ENCODE measurements around the gene MICU1.

The MICU1 gene

GRCh38 chr10:72329290-72330068 lies 296.4 kb downstream of the MICU1 start:
- no peak for TF ChIP-seq CTCF (IDR thresholded peaks at IDR 0.05)

- no peak for TF ChIP-seq CTCF (IDR thresholded peaks at IDR 0.05)
Observed at GRCh38 chr10:72328829-72329204, 297.1 kb downstream of the MICU1 start.

DNA sequence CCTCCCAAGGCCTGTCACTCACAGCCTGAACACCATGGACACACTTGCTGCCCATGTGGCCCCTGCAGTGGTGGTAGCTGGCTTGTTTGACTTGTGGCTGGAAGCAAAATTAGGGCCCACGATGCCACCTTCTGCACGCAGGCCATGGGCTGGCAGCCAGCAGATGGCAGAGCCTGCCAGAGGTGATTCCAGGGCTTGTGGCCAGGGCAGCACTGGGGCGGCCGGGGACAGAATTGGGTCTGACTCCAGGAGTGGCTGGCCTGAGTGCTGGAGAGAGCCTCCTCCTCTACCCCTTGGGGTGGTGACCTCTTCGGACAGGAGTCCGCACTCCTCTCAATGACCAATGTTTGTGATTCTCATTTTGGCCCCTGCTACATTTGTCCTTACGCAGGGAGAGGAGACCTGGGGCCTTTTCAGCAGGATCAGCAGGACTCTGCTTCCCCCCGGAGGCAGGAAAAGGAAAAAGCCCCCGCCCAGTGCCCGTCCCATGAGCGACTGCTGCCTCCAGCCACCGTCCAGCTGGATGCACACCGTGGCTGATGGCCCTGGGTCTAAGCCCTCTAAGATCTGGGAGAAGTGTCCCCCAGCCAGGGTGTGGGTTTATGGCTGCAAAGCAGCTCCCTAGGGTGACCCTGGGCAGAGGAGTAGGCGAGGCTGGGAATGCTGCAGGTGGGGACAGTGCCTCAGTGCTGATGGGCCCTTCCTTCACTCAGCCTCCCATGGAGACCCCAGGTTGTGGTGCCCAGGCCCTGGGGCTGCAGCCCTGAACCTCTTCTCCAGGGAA lies 297.6 kb downstream of the MICU1 start:
- peak; percentile 65 for TF ChIP-seq CTCF (IDR thresholded peaks at IDR 0.05)

DNA sequence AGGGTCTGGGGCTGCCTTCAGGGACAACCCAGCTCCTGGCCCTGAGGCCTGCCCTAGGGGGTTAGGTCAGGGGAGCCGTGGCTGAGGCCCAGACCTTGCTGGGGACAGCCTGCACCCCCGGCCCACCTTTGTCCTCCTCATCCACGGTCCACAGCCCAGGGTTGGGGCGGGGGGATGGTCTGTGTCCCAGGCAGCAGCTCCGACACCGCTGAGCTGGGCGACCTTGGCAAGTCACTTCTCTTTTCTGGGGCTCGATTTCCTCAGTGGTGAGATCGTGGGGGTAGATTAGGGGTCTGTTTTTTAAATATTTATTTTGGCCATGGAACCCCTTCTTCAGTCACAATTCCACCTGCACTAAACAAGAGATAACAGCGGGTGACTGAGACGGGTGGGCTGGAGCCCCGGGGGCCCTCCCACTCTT lies 302.1 kb downstream of the MICU1 start:
- no peak for TF ChIP-seq CTCF (IDR thresholded peaks at IDR 0.05)

GRCh38 chr10:72323108-72323749 lies 302.6 kb downstream of the MICU1 start:
- TF ChIP-seq CTCF (IDR thresholded peaks at IDR 0.05) = no peak

DNA sequence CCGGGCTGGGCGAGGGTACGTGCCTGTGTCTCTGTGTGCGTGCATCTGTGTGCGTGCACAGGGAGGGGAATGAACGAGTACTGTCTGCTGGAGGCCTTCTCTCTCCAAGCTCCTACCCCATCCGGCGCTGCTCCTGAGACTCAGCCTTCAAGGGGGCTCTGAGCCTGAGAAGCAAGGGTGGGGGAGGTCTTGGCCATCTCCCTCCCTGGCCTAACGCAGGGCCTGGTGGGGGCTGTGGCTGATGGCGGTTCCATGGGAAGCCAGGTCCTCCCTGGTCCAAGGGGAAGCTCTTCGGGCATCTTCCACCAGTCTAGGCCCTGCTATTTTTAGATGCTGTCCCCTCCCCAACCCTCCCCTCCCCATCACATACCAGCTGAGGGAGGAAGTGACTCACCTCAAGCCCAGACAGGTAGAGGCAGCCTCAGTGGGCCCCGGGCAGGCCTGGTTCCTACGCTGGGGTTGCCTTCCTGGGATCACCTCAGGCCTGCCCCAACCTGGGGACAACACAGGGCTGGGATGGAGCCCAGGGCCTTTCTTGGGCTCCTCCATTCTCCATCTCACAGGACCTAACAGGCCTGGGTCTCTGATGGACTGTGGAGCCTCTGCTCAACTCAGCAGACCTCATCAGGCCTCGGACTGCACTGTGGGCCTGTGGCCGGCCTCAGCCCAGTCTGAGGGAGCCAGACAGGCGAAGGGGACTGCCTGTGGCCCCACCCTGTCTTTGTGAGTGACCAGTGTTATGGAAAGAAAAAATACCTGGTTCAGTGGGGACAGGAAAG lies 303.4 kb downstream of the MICU1 start:
- TF ChIP-seq CTCF (IDR thresholded peaks at IDR 0.05) = no peak

GRCh38 chr10:72322030-72322279 lies 303.9 kb downstream of the MICU1 start:
- TF ChIP-seq CTCF (IDR thresholded peaks at IDR 0.05) = no peak

Measured in LNCAP (cell line).